Erythroblast (primary cell): ENCODE results near the gene CEP43.

Source experiments
- GATA1 ChIP-seq: IDR thresholded peaks from 2 replicates; pipeline ENCODE4 v1.6.1; 2011; ENCODE audit warnings: low read depth, mild to moderate bottlenecking, control low read depth, low read length, moderate library complexity
- POLR2A ChIP-seq: IDR thresholded peaks from 2 replicates; pipeline ENCODE4 v1.6.1; 2011; ENCODE audit warnings: mild to moderate bottlenecking, low read length

GRCh38 chr6:167030222-167031072, 31.2 kb downstream of the CEP43 start:
- TF ChIP-seq POLR2A (no peak), GATA1 (no peak)
